ENCODE results near the gene LGALS3BP. TPM values are rescaled to one million over a fixed set of nuclear protein-coding genes. Genes with fewer than 3 reads are reported as not detected.

LGALS3BP gene
- total and polyA plus RNA-seq, 2 of the 13 experiments (the other 11 are each of a cell fraction or from before 2014, with no cell fraction given) = 137 to 332 TPM

- no peak for TF ChIP-seq RBM39 (IDR thresholded peaks at IDR 0.05; ENCODE audit: low read depth, low read length, poor library complexity, severe bottlenecking)
- peak; percentile 62 for TF ChIP-seq PPARG (CRISPR knock-in tag; conservative IDR thresholded peaks at IDR 0.05)
- TF ChIP-seq SNAPC2 (CRISPR knock-in tag; IDR thresholded peaks at IDR 0.05) = 0 out of 2 replicates have a peak, but pooled peaks have one; percentile 72
- TF ChIP-seq REXO4 (CRISPR knock-in tag; IDR thresholded peaks at IDR 0.05; ENCODE audit: borderline replicate concordance) = no peak
- TF ChIP-seq PAF1 (CRISPR knock-in tag; IDR thresholded peaks at IDR 0.05) = no peak
- TF ChIP-seq RFXANK (CRISPR knock-in tag; IDR thresholded peaks at IDR 0.05) = no peak
- TF ChIP-seq USF2 (IDR thresholded peaks at IDR 0.05; ENCODE audit: low read depth, low read length) = peak; percentile 58; the same call in 1 of the 2 replicates
- peak; percentile 67; the same call in 1 of the 2 replicates for TF ChIP-seq USF2 (CRISPR knock-in tag; IDR thresholded peaks at IDR 0.05; ENCODE audit: borderline replicate concordance)
- no peak for TF ChIP-seq E2F5 (CRISPR knock-in tag; conservative IDR thresholded peaks at IDR 0.05)
- TF ChIP-seq ZNF20 (CRISPR knock-in tag; IDR thresholded peaks at IDR 0.05) = no peak
- TF ChIP-seq ZNF3 (CRISPR knock-in tag; IDR thresholded peaks at IDR 0.05) = 0 out of 2 replicates have a peak, but pooled peaks have one; percentile 37
- peak; percentile 86 for TF ChIP-seq ZNF501 (CRISPR knock-in tag; IDR thresholded peaks at IDR 0.05)
- TF ChIP-seq KIAA2018 (CRISPR knock-in tag; IDR thresholded peaks at IDR 0.05; ENCODE audit: borderline replicate concordance) = no peak
- no peak for TF ChIP-seq FIP1L1 (IDR thresholded peaks at IDR 0.05; ENCODE audit: borderline replicate concordance, insufficient read depth, low read depth, low read length)
- TF ChIP-seq ZNF547 (CRISPR knock-in tag; IDR thresholded peaks at IDR 0.05) = no peak; the same call in 1 of the 2 replicates
- TF ChIP-seq AGO1 (IDR thresholded peaks at IDR 0.05; ENCODE audit: low read depth, low read length, poor library complexity, severe bottlenecking) = no peak
- TF ChIP-seq NFIC (IDR thresholded peaks at IDR 0.05; ENCODE audit: low read length) = peak; percentile 59; the same call in 1 of the 2 replicates
- TF ChIP-seq ZSCAN21 (CRISPR knock-in tag; IDR thresholded peaks at IDR 0.05; ENCODE audit: borderline replicate concordance) = peak; percentile 69; the same call in 1 of the 2 replicates
- no peak for TF ChIP-seq HES4 (CRISPR knock-in tag; IDR thresholded peaks at IDR 0.05; ENCODE audit: borderline replicate concordance)
Measured at GRCh38 chr17:78962345-78962983, 17.3 kb downstream of the LGALS3BP start (continued).

All from HepG2 (cell line).